GM18873 (cell line): ENCODE results near the gene KDM5B.
"Not testable (repeated sequence)": the region's sequence is repeated elsewhere in the genome, so short reads cannot be mapped to it uniquely, and the experiment has no call there.

ENCODE experiments used
- ATAC-seq: cut with Tn5 transposase; IDR thresholded peaks from one replicate; pipeline ENCODE4 v1.9.1; 2021; ENCODE audit warnings: mild to moderate bottlenecking, moderate library complexity, moderate number of reproducible peaks; ENCODE audit not compliant: unreplicated experiment, low FRiP score

The KDM5B gene

GRCh38 chr1:202716654-202717053 is 91.6 kb downstream of the KDM5B start:
- no peak for ATAC-seq

GRCh38 chr1:202714202-202714601 is 94.0 kb downstream of the KDM5B start:
- not testable (repeated sequence) for ATAC-seq

- no peak for ATAC-seq
Observed at GRCh38 chr1:202713110-202713509, 95.1 kb downstream of the KDM5B start.

- no peak for ATAC-seq
Observed at GRCh38 chr1:202711949-202712635, 96.1 kb downstream of the KDM5B start.

- ATAC-seq = no peak
Observed at GRCh38 chr1:202710070-202711045, 97.9 kb downstream of the KDM5B start, which contains the start of gene SYT2. TSS of gene SYT2 (minus strand) at chr1:202710454. CDS start at chr1:202605772, 104,682 bp downstream.

GRCh38 chr1:202709276-202710041 is 98.8 kb downstream of the KDM5B start:
- no peak for ATAC-seq

GRCh38 chr1:202708456-202709275 is 99.6 kb downstream of the KDM5B start:
- no peak for ATAC-seq

GRCh38 chr1:202706851-202707250 is 101.4 kb downstream of the KDM5B start:
- ATAC-seq = no peak

GRCh38 chr1:202704601-202705000 is 103.6 kb downstream of the KDM5B start:
- no peak for ATAC-seq

- no peak for ATAC-seq
Observed at GRCh38 chr1:202703191-202703590, 105.0 kb downstream of the KDM5B start.

GRCh38 chr1:202702088-202702487 is 106.1 kb downstream of the KDM5B start:
- no peak for ATAC-seq

GRCh38 chr1:202701200-202701599 is 107.0 kb downstream of the KDM5B start:
- ATAC-seq = no peak

GRCh38 chr1:202700061-202700460 is 108.2 kb downstream of the KDM5B start:
- ATAC-seq = no peak

- ATAC-seq = no peak
Observed at GRCh38 chr1:202698276-202698675, 109.9 kb downstream of the KDM5B start.

GRCh38 chr1:202697038-202697437 is 111.2 kb downstream of the KDM5B start:
- no peak for ATAC-seq

GRCh38 chr1:202694314-202694713 is 113.9 kb downstream of the KDM5B start:
- no peak for ATAC-seq

- ATAC-seq = no peak
Observed at GRCh38 chr1:202692959-202693555, 115.2 kb downstream of the KDM5B start.

- no peak for ATAC-seq
Observed at GRCh38 chr1:202691816-202692215, 116.4 kb downstream of the KDM5B start.
